ENCODE data around the gene SFTA2.
"Not testable (repeated sequence)": the region's sequence is repeated elsewhere in the genome, so short reads cannot be mapped to it uniquely, and the experiment has no call there.

Gene SFTA2

GRCh38 chr6:30944051-30944450 is 12.1 kb upstream of the SFTA2 start:
- no peak for DNase-seq (ENCODE audit: low read depth in 2 of 2, low spot score in 1 of 2)

- DNase-seq (ENCODE audit: low read depth in 2 of 2, low spot score in 1 of 2): no peak
Observed at GRCh38 chr6:30942338-30943060, 10.5 kb upstream of the SFTA2 start.

GRCh38 chr6:30940361-30940986 is 8.5 kb upstream of the SFTA2 start, which contains the start of gene MUCL3:
MUCL3 (plus strand) TSS chr6:30940973; CDS start chr6:30941000, 27 bp downstream.
- DNase-seq (ENCODE audit: low read depth in 2 of 2, low spot score in 1 of 2): no peak

- no peak for DNase-seq (ENCODE audit: low read depth in 2 of 2, low spot score in 1 of 2)
Observed at GRCh38 chr6:30939473-30939872, 7.5 kb upstream of the SFTA2 start.

GRCh38 chr6:30938730-30939129 is 6.8 kb upstream of the SFTA2 start:
- no peak for DNase-seq (ENCODE audit: low read depth in 2 of 2, low spot score in 1 of 2)

GRCh38 chr6:30937265-30937664 is 5.3 kb upstream of the SFTA2 start:
- DNase-seq (ENCODE audit: low read depth in 2 of 2, low spot score in 1 of 2): no peak

- no peak for DNase-seq (ENCODE audit: low read depth in 2 of 2, low spot score in 1 of 2)
Observed at GRCh38 chr6:30935018-30935417, 3.0 kb upstream of the SFTA2 start.

- DNase-seq (ENCODE audit: low read depth in 2 of 2, low spot score in 1 of 2): no peak
Observed at GRCh38 chr6:30932665-30933365, 845 bp upstream of the SFTA2 start.

- DNase-seq (ENCODE audit: low read depth in 2 of 2, low spot score in 1 of 2): no peak
Observed at GRCh38 chr6:30931272-30931671, 698 bp downstream of the SFTA2 start.

- no peak for DNase-seq (ENCODE audit: low read depth in 2 of 2, low spot score in 1 of 2)
Observed at GRCh38 chr6:30930506-30930905, 1.5 kb downstream of the SFTA2 start.

- no peak for DNase-seq (ENCODE audit: low read depth in 2 of 2, low spot score in 1 of 2)
Observed at GRCh38 chr6:30928677-30929076, 3.3 kb downstream of the SFTA2 start.

GRCh38 chr6:30927080-30927479 is 4.9 kb downstream of the SFTA2 start:
- not testable (repeated sequence) for DNase-seq (ENCODE audit: low read depth in 2 of 2, low spot score in 1 of 2)

GRCh38 chr6:30926644-30927043 is 5.3 kb downstream of the SFTA2 start:
- DNase-seq (ENCODE audit: low read depth in 2 of 2, low spot score in 1 of 2): no peak

GRCh38 chr6:30924040-30924627 is 7.8 kb downstream of the SFTA2 start:
- DNase-seq (ENCODE audit: low read depth in 2 of 2, low spot score in 1 of 2): not testable (repeated sequence)

- no peak for DNase-seq (ENCODE audit: low read depth in 2 of 2, low spot score in 1 of 2)
Observed at GRCh38 chr6:30922447-30922852, 9.5 kb downstream of the SFTA2 start.

- no peak for DNase-seq (ENCODE audit: low read depth in 2 of 2, low spot score in 1 of 2)
Observed at GRCh38 chr6:30918670-30919069, 13.3 kb downstream of the SFTA2 start.

- no peak for DNase-seq (ENCODE audit: low read depth in 2 of 2, low spot score in 1 of 2)
Observed at GRCh38 chr6:30917487-30917886, 14.5 kb downstream of the SFTA2 start.

GRCh38 chr6:30917041-30917440 is 14.9 kb downstream of the SFTA2 start:
- DNase-seq (ENCODE audit: low read depth in 2 of 2, low spot score in 1 of 2): no peak

- no peak for DNase-seq (ENCODE audit: low read depth in 2 of 2, low spot score in 1 of 2)
Observed at GRCh38 chr6:30915591-30915946, 16.4 kb downstream of the SFTA2 start.

GRCh38 chr6:30914854-30915590 is 16.9 kb downstream of the SFTA2 start:
- no peak for DNase-seq (ENCODE audit: low read depth in 2 of 2, low spot score in 1 of 2)
